PFSK-1 (cell line): ENCODE results near the gene CCDC169.

ENCODE experiments used
- REST ChIP-seq, 2 experiments: IDR thresholded peaks; 2 replicates each; pipeline versions ENCODE4 v1.6.1 to v1.8.0; 2011 to 2012; ENCODE audit warnings: low read depth in 2 of 2, low read length in 2 of 2, control low read depth in 1 of 2, inconsistent platforms in 1 of 2, mild to moderate bottlenecking in 1 of 2, moderate library complexity in 1 of 2; ENCODE audit not compliant: insufficient read depth in 1 of 2
- SIN3A ChIP-seq: IDR thresholded peaks from 2 replicates; pipeline ENCODE4 v1.6.1; 2012; ENCODE audit warnings: mild to moderate bottlenecking, low read length, moderate library complexity, borderline replicate concordance; ENCODE audit not compliant: insufficient read depth
- TAF1 ChIP-seq: IDR thresholded peaks from 2 replicates; pipeline ENCODE4 v1.6.1; 2012; ENCODE audit warnings: low read length, control low read depth, borderline replicate concordance; ENCODE audit not compliant: insufficient read depth

GRCh38 chr13:36214163-36214921 is 83.3 kb downstream of the CCDC169 start, which contains the start of gene SOHLH2:
- TF ChIP-seq REST (IDR thresholded peaks at IDR 0.05; ENCODE audit: insufficient read depth in 1 of 2, low read depth in 2 of 2, low read length in 2 of 2) (no peak), TAF1 (no peak), SIN3A (no peak)
